Keratinocyte (primary cell): ENCODE data around the gene LEUTX. TPM values are rescaled to one million over a fixed set of nuclear protein-coding genes. Genes with fewer than 3 reads are reported as not detected.

Experiments
- DNase-seq: peaks from one replicate; pipeline ENCODE4 v3.0.0-alpha.2; 2011; ENCODE audit warnings: low read depth, missing footprints, low spot score
- FAIRE-seq: peaks from 2 replicates; lab custom pipeline; 2011; peaks lifted over from hg19 to GRCh38; lab: Jason Lieb, UNC
- H2AFZ ChIP-seq: 2 replicates; pipeline ENCODE4 v1.6.0; 2012; ENCODE audit warnings: low read length, control low read depth, inconsistent platforms; ENCODE audit not compliant: control insufficient read depth
- H3K27ac ChIP-seq: 2 replicates; pipeline ENCODE4 v1.5.1; 2011; ENCODE audit warnings: low read length; ENCODE audit not compliant: control insufficient read depth, insufficient read depth
- H3K27me3 ChIP-seq: 3 replicates; pipeline ENCODE4 v1.6.0; 2011; ENCODE audit warnings: low read length; ENCODE audit not compliant: control insufficient read depth, insufficient read depth; ENCODE audit errors: extremely low read depth
- H3K36me3 ChIP-seq, 2 experiments: 2 replicates in 1 of 2; 3 replicates in 1 of 2; pipeline ENCODE4 v1.5.1; 2011; ENCODE audit warnings: low read length in 2 of 2, mild to moderate bottlenecking in 1 of 2; ENCODE audit not compliant: control insufficient read depth in 2 of 2, insufficient read depth in 2 of 2; ENCODE audit errors: extremely low read depth in 1 of 2
- H3K4me1 ChIP-seq: 3 replicates; pipeline ENCODE4 v1.5.1; 2011; ENCODE audit warnings: low read length; ENCODE audit not compliant: control insufficient read depth, insufficient read depth; ENCODE audit errors: extremely low read depth
- H3K4me2 ChIP-seq: 3 replicates; pipeline ENCODE4 v1.6.0; 2011; ENCODE audit warnings: low read depth, low read length; ENCODE audit not compliant: control insufficient read depth, insufficient read depth; ENCODE audit errors: extremely low read depth
- H3K4me3 ChIP-seq, 3 experiments: fragments of 200-600 bp in 1 of 3; sonication (generic) in 1 of 3; 2 replicates in 2 of 3; 3 replicates in 1 of 3; pipeline ENCODE4 v1.5.1; 2011 to 2016; ENCODE audit warnings: low read length in 3 of 3, mild to moderate bottlenecking in 3 of 3, control low read depth in 2 of 3, inconsistent platforms in 1 of 3, low read depth in 1 of 3, mixed read lengths in 1 of 3, mixed run types in 1 of 3, moderate library complexity in 1 of 3; ENCODE audit not compliant: control insufficient read depth in 2 of 3, insufficient read depth in 2 of 3; ENCODE audit errors: extremely low read depth in 1 of 3
- H3K79me2 ChIP-seq: 2 replicates; pipeline ENCODE4 v1.6.0; 2012; ENCODE audit warnings: low read length; ENCODE audit not compliant: control insufficient read depth, insufficient read depth
- H3K9ac ChIP-seq: 3 replicates; pipeline ENCODE4 v1.6.0; 2011; ENCODE audit warnings: low read length; ENCODE audit not compliant: control insufficient read depth, insufficient read depth; ENCODE audit errors: extremely low read depth
- H3K9me1 ChIP-seq: 3 replicates; pipeline ENCODE4 v1.6.0; 2011; ENCODE audit warnings: low read length; ENCODE audit not compliant: control insufficient read depth, insufficient read depth; ENCODE audit errors: extremely low read depth
- H3K9me3 ChIP-seq: 2 replicates; pipeline ENCODE4 v1.5.1; 2012; ENCODE audit warnings: low read depth, low read length; ENCODE audit not compliant: control insufficient read depth
- H4K20me1 ChIP-seq: 3 replicates; pipeline ENCODE4 v1.6.0; 2011; ENCODE audit warnings: low read length; ENCODE audit not compliant: control insufficient read depth, insufficient read depth; ENCODE audit errors: extremely low read depth
- CTCF ChIP-seq, 3 experiments: IDR thresholded peaks in 1 of 3; conservative IDR thresholded peaks in 1 of 3; optimal IDR thresholded peaks in 1 of 3; 2 replicates in 2 of 3; 3 replicates in 1 of 3; pipeline versions ENCODE3 to v1.5.1; 2011; ENCODE audit warnings: low read length in 3 of 3, mild to moderate bottlenecking in 3 of 3, moderate library complexity in 2 of 3, control low read depth in 1 of 3, inconsistent platforms in 1 of 3; ENCODE audit not compliant: insufficient read depth in 2 of 3; ENCODE audit errors: extremely low read depth in 1 of 3
- EZH2 ChIP-seq: IDR thresholded peaks from one replicate; pipeline ENCODE4 v1.6.1; 2012; ENCODE audit warnings: inconsistent platforms, mild to moderate bottlenecking, low read length, moderate library complexity
- dilution Hi-C: fragments of 300-500 bp; cut with MboI; formaldehyde crosslinking; loops from one replicate; pipeline ENCODE4 v1.7.0; 2020; ENCODE audit warnings: low sequenced_read_pairs; ENCODE audit not compliant: extremely low pct_ligation_motif_present
- polyA plus RNA-seq, 5 experiments: library from polyadenylated mRNA; depleted of rRNA in 3 of 5; stranded (reverse) in 3 of 5; stranded (forward) in 1 of 5; unstranded in 1 of 5; fragments of >200 nt; gene quantifications; 1 replicate in 1 of 5; 2 replicates in 3 of 5; 3 replicates in 1 of 5; pipeline versions ENCODE4 v1.2.1 to v1.2.3, GENCODE V29; 2011 to 2012; ENCODE audit warnings: missing spikeins in 2 of 5, low read depth in 1 of 5, low replicate concordance in 1 of 5

LEUTX gene
- polyA plus RNA-seq, 1 donor (not counting 4 experiments of a cell fraction or from before 2014, with no cell fraction given), result not detected

GRCh38 chr19:39795001-39795400 lies 16.3 kb downstream of the LEUTX start:
- Histone ChIP-seq H2AFZ (no peak overlapping the region), H3K4me2 (no peak overlapping the region), H3K9me1 (no peaks in the 10 kb centered on the region), H3K36me3 (no peaks in the 10 kb centered on the region), H3K4me1 (no peaks in the 10 kb centered on the region), H3K9ac (no peak overlapping the region), H3K4me3 (no peak overlapping the region), H3K27ac (no peak overlapping the region), H3K79me2 (no peaks in the 10 kb centered on the region), H3K9me3 (no peaks in the 10 kb centered on the region), H4K20me1 (no peaks in the 10 kb centered on the region), H3K27me3 (peaks cover 4% of the 10 kb centered on the region)
- dilution Hi-C loops, result no loop called here
- TF ChIP-seq CTCF (optimal IDR thresholded peaks at IDR 0.05 in 1 of 3, IDR thresholded peaks at IDR 0.05 in 1 of 3, conservative IDR thresholded peaks at IDR 0.05 in 1 of 3; ENCODE audit: extremely low read depth in 1 of 3, insufficient read depth in 2 of 3, low read length in 3 of 3) (no peak), EZH2 (no peak)
- DNase-seq (no peak), FAIRE-seq (no peak)

- no peak for FAIRE-seq
- Histone ChIP-seq H3K36me3 (no peaks in the 10 kb centered on the region), H3K27me3 (peaks cover 4% of the 10 kb centered on the region)
Observed at GRCh38 chr19:39796000-39796498, 17.4 kb downstream of the LEUTX start.

More at GRCh38 chr19:39796000-39796498, 17.4 kb downstream of the LEUTX start:
- dilution Hi-C loops, result no loop called here
- Histone ChIP-seq H3K27ac (no peak overlapping the region), H3K4me3 (no peak overlapping the region), H3K4me2 (no peak overlapping the region), H3K9me3 (no peaks in the 10 kb centered on the region), H3K79me2 (no peaks in the 10 kb centered on the region), H3K9me1 (no peaks in the 10 kb centered on the region), H4K20me1 (no peaks in the 10 kb centered on the region), H3K9ac (no peak overlapping the region), H2AFZ (no peak overlapping the region), H3K4me1 (no peaks in the 10 kb centered on the region)
- TF ChIP-seq EZH2 (no peak), CTCF (optimal IDR thresholded peaks at IDR 0.05 in 1 of 3, IDR thresholded peaks at IDR 0.05 in 1 of 3, conservative IDR thresholded peaks at IDR 0.05 in 1 of 3; ENCODE audit: extremely low read depth in 1 of 3, insufficient read depth in 2 of 3, low read length in 3 of 3) (no peak)
- DNase-seq, result no peak
